Keratinocyte (primary cell): ENCODE results near the gene RFXANK.
"Not testable (repeated sequence)": the region's sequence is repeated elsewhere in the genome, so short reads cannot be mapped to it uniquely, and the experiment has no call there.

ENCODE experiments used
- CTCF ChIP-seq, 3 experiments: IDR thresholded peaks in 1 of 3; conservative IDR thresholded peaks in 1 of 3; optimal IDR thresholded peaks in 1 of 3; 2 replicates in 2 of 3; 3 replicates in 1 of 3; pipeline versions ENCODE3 to v1.5.1; 2011; ENCODE audit warnings: low read length in 3 of 3, mild to moderate bottlenecking in 3 of 3, moderate library complexity in 2 of 3, control low read depth in 1 of 3, inconsistent platforms in 1 of 3; ENCODE audit not compliant: insufficient read depth in 2 of 3; ENCODE audit errors: extremely low read depth in 1 of 3
- EZH2 ChIP-seq: IDR thresholded peaks from one replicate; pipeline ENCODE4 v1.6.1; 2012; ENCODE audit warnings: inconsistent platforms, mild to moderate bottlenecking, low read length, moderate library complexity

GRCh38 chr19:19148504-19148903 lies 43.6 kb upstream of the RFXANK start:
- not testable (repeated sequence) for TF ChIP-seq CTCF (optimal IDR thresholded peaks at IDR 0.05 in 1 of 3, IDR thresholded peaks at IDR 0.05 in 1 of 3, conservative IDR thresholded peaks at IDR 0.05 in 1 of 3; ENCODE audit: extremely low read depth in 1 of 3, insufficient read depth in 2 of 3, low read length in 3 of 3); EZH2
